Measurements from ENCODE around the gene SERGEF. TPM values are rescaled to one million over a fixed set of nuclear protein-coding genes. Genes with fewer than 3 reads are reported as not detected.

The SERGEF gene
- total and polyA plus RNA-seq, 2 of the 4 experiments (the other 2 are of a cell fraction), result 12.2 to 18.1 TPM

GRCh38 chr11:17821648-17822400 is 191.0 kb downstream of the SERGEF start:
- Histone ChIP-seq H3K4me1 (ENCODE audit: control insufficient read depth, insufficient read depth, low read length) (peaks cover 8% of the 10 kb centered on the region), H4K5ac (ENCODE audit: low read depth, low read length) (no peak overlapping the region), H4K8ac (ENCODE audit: low read depth in 2 of 2, low read length in 2 of 2) (peak overlapping the region in 1 of 2 experiments; percentile 41; a peak in 1 of 4 replicates), H3K14ac (replicated peaks; ENCODE audit: low read depth, low read length) (0 out of 2 replicates have a peak overlapping the region, but pooled peaks have one; percentile 27), H3K4ac (ENCODE audit: low read depth, low read length) (peak overlapping the region; percentile 51; the same call in 1 of the 2 replicates), H3K9ac (ENCODE audit: low read depth, low read length) (no peak overlapping the region), H3K79me1 (ENCODE audit: low read depth in 1 of 2, low read length in 2 of 2) (no peaks in the 10 kb centered on the region), H2BK120ac (ENCODE audit: low read depth, low read length) (peak overlapping the region; percentile 42; the same call in 1 of the 2 replicates), H3K9me1 (ENCODE audit: insufficient read depth, low read length) (peaks cover 8% of the 10 kb centered on the region; the same call in 1 of the 2 replicates), H4K91ac (ENCODE audit: insufficient read depth, low read depth, low read length) (no peak overlapping the region), H3K23ac (ENCODE audit: low read depth, low read length) (no peak overlapping the region), H3K9me3 (ENCODE audit: control insufficient read depth, insufficient read depth, low read length) (no peaks in the 10 kb centered on the region), H2AK5ac (ENCODE audit: low read depth, low read length) (peak overlapping the region; percentile 36; the same call in 1 of the 2 replicates), H3K56ac (ENCODE audit: extremely low read depth, insufficient read depth, low read length) (no peak overlapping the region), H3K4me3 (ENCODE audit: insufficient read depth, low read depth, low read length) (no peak overlapping the region), H2BK5ac (ENCODE audit: low read depth, low read length, poor library complexity, severe bottlenecking) (peak overlapping the region; percentile 63), H2AFZ (replicated peaks; ENCODE audit: low read length, poor library complexity) (no peak overlapping the region), H3K36me3 (ENCODE audit: control insufficient read depth, insufficient read depth, low read length) (no peaks in the 10 kb centered on the region), H3K18ac (ENCODE audit: low read depth, low read length) (peak overlapping the region; percentile 40; the same call in 1 of the 2 replicates), H3K4me2 (ENCODE audit: low read depth, low read length) (no peak overlapping the region), H2BK20ac (ENCODE audit: low read depth, low read length) (peak overlapping the region; percentile 64), H3K27ac (ENCODE audit: insufficient read depth, low read length) (peak overlapping the region; percentile 15; the same call in 1 of the 2 replicates), H2BK15ac (ENCODE audit: low read depth, low read length) (peak overlapping the region; percentile 57; the same call in 1 of the 3 replicates), H3K27me3 (ENCODE audit: control insufficient read depth, insufficient read depth, low read length) (no peaks in the 10 kb centered on the region), H4K20me1 (ENCODE audit: insufficient read depth, low read length) (no peaks in the 10 kb centered on the region), H2AK9ac (replicated peaks; ENCODE audit: low read depth, low read length, poor library complexity) (no peak overlapping the region)
- TF ChIP-seq CEBPB (IDR thresholded peaks at IDR 0.05; ENCODE audit: low read depth, low read length), result peak; percentile 83
- TF ChIP-seq, protein P1, sequence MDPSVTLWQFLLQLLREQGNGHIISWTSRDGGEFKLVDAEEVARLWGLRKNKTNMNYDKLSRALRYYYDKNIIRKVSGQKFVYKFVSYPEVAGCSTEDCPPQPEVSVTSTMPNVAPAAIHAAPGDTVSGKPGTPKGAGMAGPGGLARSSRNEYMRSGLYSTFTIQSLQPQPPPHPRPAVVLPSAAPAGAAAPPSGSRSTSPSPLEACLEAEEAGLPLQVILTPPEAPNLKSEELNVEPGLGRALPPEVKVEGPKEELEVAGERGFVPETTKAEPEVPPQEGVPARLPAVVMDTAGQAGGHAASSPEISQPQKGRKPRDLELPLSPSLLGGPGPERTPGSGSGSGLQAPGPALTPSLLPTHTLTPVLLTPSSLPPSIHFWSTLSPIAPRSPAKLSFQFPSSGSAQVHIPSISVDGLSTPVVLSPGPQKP (IDR thresholded peaks at IDR 0.05; ENCODE audit: borderline replicate concordance, low read depth, low read length), result no peak
- BruUV-seq (replicated peaks), result no TSS peak
- ATAC-seq (ENCODE audit: low read depth), result peak; percentile 92
- ChIA-PET CTCF (no interaction called here), POLR2A (ENCODE audit: unreplicated experiment) (no interaction called here)
- dilution Hi-C loops (cut with HindIII; ENCODE audit: low sequenced_read_pairs, unreplicated experiment), result no loop called here
- in situ Hi-C loops (cut with MboI; ENCODE audit: low sequenced_read_pairs), result no loop called here
- WGBS, 2 experiments (ENCODE audit: extremely low coverage in 2 of 2, insufficient read length in 1 of 2), result no CpG with 5 or more reads among the region's 4 CpGs
- intact Hi-C loops (cut with micrococcal nuclease), result loop anchor here (5.0 to 10.0 kb wide), 2 partner anchors 63 to 90 kb away; partner anchors contain the start of gene KCNC1
- peak; percentile 82 for DNase-seq

All from IMR-90 (cell line).